Neural progenitor cell (in vitro differentiated cells): ENCODE measurements around the gene S100PBP. TPM values are rescaled to one million over a fixed set of nuclear protein-coding genes. Genes with fewer than 3 reads are reported as not detected.
"Not testable (repeated sequence)": the region's sequence is repeated elsewhere in the genome, so short reads cannot be mapped to it uniquely, and the experiment has no call there.

ENCODE experiments used
- DNase-seq: peaks from one replicate; pipeline ENCODE4 v3.0.0-alpha.2; 2016; ENCODE audit warnings: low spot score
- H2AFZ ChIP-seq: fragments of 200-600 bp; sonication (generic); replicated peaks from 2 replicates; pipeline ENCODE4 v1.6.1; 2016; ENCODE audit warnings: antibody characterized with exemption
- H3F3A ChIP-seq: fragments of 200-600 bp; sonication (generic); 2 replicates; pipeline ENCODE4 v1.6.1; 2016; ENCODE audit warnings: antibody characterized with exemption, low read depth
- H3K27ac ChIP-seq: fragments of 200-600 bp; sonication (generic); 2 replicates; pipeline ENCODE4 v1.5.1; 2016; ENCODE audit warnings: mild to moderate bottlenecking
- H3K27me3 ChIP-seq: fragments of 200-600 bp; sonication (generic); 2 replicates; pipeline ENCODE4 v1.6.1; 2016; ENCODE audit warnings: mild to moderate bottlenecking, moderate library complexity
- H3K36me3 ChIP-seq: fragments of 200-600 bp; sonication (generic); 2 replicates; pipeline ENCODE4 v1.5.1; 2016
- H3K4me1 ChIP-seq: fragments of 200-600 bp; sonication (generic); 2 replicates; pipeline ENCODE4 v1.6.1; 2016; ENCODE audit warnings: mixed run types
- H3K4me2 ChIP-seq: fragments of 200-600 bp; sonication (generic); 2 replicates; pipeline ENCODE4 v1.6.1; 2016
- H3K4me3 ChIP-seq: fragments of 200-600 bp; sonication (generic); 2 replicates; pipeline ENCODE4 v1.5.1; 2016
- H3K79me2 ChIP-seq: fragments of 200-600 bp; sonication (generic); 2 replicates; pipeline ENCODE4 v1.6.1; 2016; ENCODE audit warnings: low read depth
- H3K9ac ChIP-seq: fragments of 200-600 bp; sonication (generic); 2 replicates; pipeline ENCODE4 v1.6.1; 2016
- H3K9me3 ChIP-seq: fragments of 200-600 bp; sonication (generic); 2 replicates; pipeline ENCODE4 v1.5.1; 2016; ENCODE audit warnings: low read depth
- H4K20me1 ChIP-seq: fragments of 200-600 bp; sonication (generic); 2 replicates; pipeline ENCODE4 v1.6.1; 2016; ENCODE audit warnings: low read depth
- H3K27ac Mint-ChIP-seq: 3 replicates; pipeline ENCODE4 v1.8.0; 2021; ENCODE audit warnings: mixed read lengths
- H3K27me3 Mint-ChIP-seq: 2 replicates; pipeline ENCODE4 v1.8.0; 2022; ENCODE audit warnings: low read depth, mild to moderate bottlenecking, inconsistent platforms, moderate library complexity, mixed read lengths; ENCODE audit not compliant: insufficient read depth
- H3K36me3 Mint-ChIP-seq: 3 replicates; pipeline ENCODE4 v1.8.0; 2021; ENCODE audit warnings: mixed read lengths
- H3K4me1 Mint-ChIP-seq: 3 replicates; pipeline ENCODE4 v1.8.0; 2021; ENCODE audit warnings: mixed read lengths
- H3K4me3 Mint-ChIP-seq: 3 replicates; pipeline ENCODE4 v1.8.0; 2021; ENCODE audit warnings: mild to moderate bottlenecking, moderate library complexity, mixed read lengths
- H3K9me3 Mint-ChIP-seq: 3 replicates; pipeline ENCODE4 v1.8.0; 2020; ENCODE audit warnings: mixed read lengths
- EZH2 ChIP-seq: fragments of 200-600 bp; sonication (generic); IDR thresholded peaks from 2 replicates; pipeline ENCODE4 v1.6.1; 2017; ENCODE audit warnings: antibody characterized with exemption, mild to moderate bottlenecking, moderate library complexity
- EZH2phosphoT487 ChIP-seq: fragments of 200-600 bp; sonication (generic); IDR thresholded peaks from 2 replicates; pipeline ENCODE4 v1.6.1; 2017; ENCODE audit warnings: antibody characterized with exemption
- total RNA-seq: library from RNA; depleted of rRNA; stranded (reverse); fragments of >200 nt; gene quantifications from 2 replicates; pipeline ENCODE4 v1.2.3, GENCODE V29; 2015; ENCODE audit warnings: low replicate concordance
- TF ChIP-seq, protein P1 (sequence below): fragments of 200-600 bp; sonication (generic); IDR thresholded peaks from 2 replicates; pipeline ENCODE4 v1.5.1; 2017; ENCODE audit warnings: antibody characterized with exemption, mild to moderate bottlenecking

The S100PBP gene
- total RNA-seq, 1 donor from 2014 or later = 107 TPM

DNA sequence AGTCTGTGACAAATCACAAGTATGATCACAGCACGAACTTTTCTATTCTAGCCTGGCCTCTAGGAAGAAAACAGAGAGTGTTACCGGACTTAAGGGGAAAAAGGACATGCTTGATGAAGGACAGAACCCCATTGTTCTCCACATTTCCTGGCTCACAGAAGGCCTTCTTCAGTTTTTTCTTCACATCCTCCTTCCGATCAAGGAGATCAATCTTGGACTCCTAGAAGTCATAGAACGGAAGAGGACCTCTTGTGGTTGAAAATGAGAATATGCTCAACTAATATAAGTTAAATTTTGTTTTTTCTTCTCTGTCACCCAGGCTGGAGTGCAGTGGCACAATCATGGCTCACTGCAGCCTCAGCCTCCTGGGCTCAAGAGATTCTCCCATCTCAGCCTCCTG, 30.6 kb upstream of the S100PBP start:
- H3K27me3 ChIP-seq = no peaks in the 10 kb centered on the region
- TF ChIP-seq EZH2phosphoT487 = no peak
- TF ChIP-seq, protein P1, sequence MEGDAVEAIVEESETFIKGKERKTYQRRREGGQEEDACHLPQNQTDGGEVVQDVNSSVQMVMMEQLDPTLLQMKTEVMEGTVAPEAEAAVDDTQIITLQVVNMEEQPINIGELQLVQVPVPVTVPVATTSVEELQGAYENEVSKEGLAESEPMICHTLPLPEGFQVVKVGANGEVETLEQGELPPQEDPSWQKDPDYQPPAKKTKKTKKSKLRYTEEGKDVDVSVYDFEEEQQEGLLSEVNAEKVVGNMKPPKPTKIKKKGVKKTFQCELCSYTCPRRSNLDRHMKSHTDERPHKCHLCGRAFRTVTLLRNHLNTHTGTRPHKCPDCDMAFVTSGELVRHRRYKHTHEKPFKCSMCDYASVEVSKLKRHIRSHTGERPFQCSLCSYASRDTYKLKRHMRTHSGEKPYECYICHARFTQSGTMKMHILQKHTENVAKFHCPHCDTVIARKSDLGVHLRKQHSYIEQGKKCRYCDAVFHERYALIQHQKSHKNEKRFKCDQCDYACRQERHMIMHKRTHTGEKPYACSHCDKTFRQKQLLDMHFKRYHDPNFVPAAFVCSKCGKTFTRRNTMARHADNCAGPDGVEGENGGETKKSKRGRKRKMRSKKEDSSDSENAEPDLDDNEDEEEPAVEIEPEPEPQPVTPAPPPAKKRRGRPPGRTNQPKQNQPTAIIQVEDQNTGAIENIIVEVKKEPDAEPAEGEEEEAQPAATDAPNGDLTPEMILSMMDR = peak; percentile 44
- Mint-ChIP-seq H3K9me3 (no peaks in the 10 kb centered on the region), H3K4me3 (no peak overlapping the region), H3K27ac (no peak overlapping the region), H3K4me1 (no peaks in the 10 kb centered on the region), H3K27me3 (no peaks in the 10 kb centered on the region), H3K36me3 (peaks cover 24% of the 10 kb centered on the region)
- H3K4me1 ChIP-seq = no peaks in the 10 kb centered on the region
- no peak overlapping the region for H3K4me2 ChIP-seq
- peaks cover 11% of the 10 kb centered on the region for H3K36me3 ChIP-seq
- peaks cover 6% of the 10 kb centered on the region for H3F3A ChIP-seq
- no peak overlapping the region for H3K27ac ChIP-seq
- no peaks in the 10 kb centered on the region for H3K9me3 ChIP-seq
- DNase-seq = no peak
- no peaks in the 10 kb centered on the region for H4K20me1 ChIP-seq
- no peak overlapping the region for H2AFZ ChIP-seq
- H3K79me2 ChIP-seq = no peaks in the 10 kb centered on the region
- no peak overlapping the region for H3K9ac ChIP-seq
- H3K4me3 ChIP-seq = no peak overlapping the region

DNA sequence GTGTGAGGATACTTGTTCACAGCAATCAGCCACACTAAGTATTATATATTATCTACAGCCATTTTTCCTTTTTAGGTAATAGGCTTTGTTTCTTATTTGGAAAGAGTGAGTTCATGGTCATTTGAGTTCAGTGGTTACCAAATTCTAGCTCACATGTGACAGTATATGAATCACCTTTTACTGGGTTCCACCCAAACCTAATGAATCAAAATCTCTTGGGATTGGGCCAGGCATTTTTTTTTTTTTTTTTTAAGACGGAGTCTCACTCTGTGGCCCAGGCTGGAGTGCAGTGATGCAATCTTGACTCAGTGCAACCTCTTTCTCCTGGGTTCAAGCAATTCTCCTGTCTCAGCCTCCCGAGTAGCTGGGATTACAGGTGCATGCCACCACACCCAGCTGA, 28.1 kb upstream of the S100PBP start:
- not testable (repeated sequence) for H3F3A ChIP-seq, H3K27me3 Mint-ChIP-seq, H3K9me3 ChIP-seq, H3K27ac ChIP-seq, H3K4me1 ChIP-seq, DNase-seq, H3K4me3 ChIP-seq, H3K9ac ChIP-seq, H3K4me3 Mint-ChIP-seq, H3K27me3 ChIP-seq, H3K27ac Mint-ChIP-seq, H3K9me3 Mint-ChIP-seq, H3K4me1 Mint-ChIP-seq, H3K79me2 ChIP-seq, H2AFZ ChIP-seq, H3K36me3 ChIP-seq, H4K20me1 ChIP-seq, H3K4me2 ChIP-seq
- peaks cover 29% of the 10 kb centered on the region for H3K36me3 Mint-ChIP-seq

DNA sequence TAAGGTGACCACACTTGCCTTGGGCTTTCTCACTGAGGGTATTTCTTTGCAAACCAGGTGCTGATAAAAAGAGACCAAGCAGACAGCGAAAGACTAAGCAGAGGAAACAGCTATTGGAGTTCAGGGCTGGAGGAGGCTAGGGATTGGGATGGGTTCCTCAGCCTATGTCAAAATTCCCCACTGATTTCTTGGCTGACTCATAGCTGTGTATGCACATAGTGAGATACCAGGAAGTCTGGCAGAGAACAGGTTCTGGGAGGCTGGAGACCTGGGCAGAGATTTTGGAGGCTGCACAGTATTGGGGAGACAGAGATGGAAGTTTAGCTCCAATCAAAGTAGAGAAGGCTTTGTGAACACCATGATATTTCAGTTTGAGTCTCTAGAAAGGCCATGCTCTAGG, 25.6 kb upstream of the S100PBP start:
- H3K4me1 Mint-ChIP-seq = no peaks in the 10 kb centered on the region
- H3K9me3 Mint-ChIP-seq = no peaks in the 10 kb centered on the region

DNA sequence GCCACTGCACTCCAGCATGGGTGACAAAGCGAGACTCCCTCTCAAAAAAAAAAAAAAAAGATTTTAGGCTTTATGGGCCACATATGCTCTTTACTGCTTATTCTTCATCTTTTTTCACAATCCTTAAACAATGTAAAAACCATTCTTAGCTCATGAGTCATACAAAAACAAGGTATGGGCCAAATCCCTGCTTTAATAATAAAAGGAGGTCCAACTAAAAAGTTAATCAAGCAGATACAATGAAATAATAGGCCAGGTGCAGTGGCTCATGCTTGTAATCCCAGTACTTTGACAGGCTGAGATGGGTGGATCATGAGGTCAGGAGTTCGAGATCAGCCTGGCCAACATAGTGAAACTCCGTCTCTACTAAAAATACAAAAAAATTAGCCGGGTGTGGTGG, 21.7 kb upstream of the S100PBP start:
- H3K4me1 ChIP-seq, DNase-seq, H3K27ac Mint-ChIP-seq, H3K27ac ChIP-seq, H2AFZ ChIP-seq, H3K9me3 ChIP-seq, H3K4me3 ChIP-seq, H3K9me3 Mint-ChIP-seq, H3K9ac ChIP-seq, H3K4me2 ChIP-seq, H3F3A ChIP-seq, H3K27me3 Mint-ChIP-seq, H3K27me3 ChIP-seq, H3K79me2 ChIP-seq, H3K4me3 Mint-ChIP-seq, H3K36me3 ChIP-seq, H4K20me1 ChIP-seq, H3K4me1 Mint-ChIP-seq: not testable (repeated sequence)
- peaks cover 38% of the 10 kb centered on the region for H3K36me3 Mint-ChIP-seq

More for the DNA sequence above, 25.6 kb upstream of the S100PBP start:
- TF ChIP-seq, protein P1 = no peak
- TF ChIP-seq EZH2 (no peak), EZH2phosphoT487 (no peak)
- no peaks in the 10 kb centered on the region for H3K27me3 ChIP-seq
- no peak overlapping the region for H3K4me3 Mint-ChIP-seq
- H3F3A ChIP-seq = peaks cover 6% of the 10 kb centered on the region
- H3K9ac ChIP-seq = no peak overlapping the region
- H3K79me2 ChIP-seq = no peaks in the 10 kb centered on the region
- H3K4me1 ChIP-seq = no peaks in the 10 kb centered on the region
- no peaks in the 10 kb centered on the region for H3K27me3 Mint-ChIP-seq
- no peak overlapping the region for H3K27ac Mint-ChIP-seq
- DNase-seq = no peak
- H3K36me3 ChIP-seq = peaks cover 8% of the 10 kb centered on the region
- H3K4me3 ChIP-seq = no peak overlapping the region
- H3K9me3 ChIP-seq = no peaks in the 10 kb centered on the region
- H4K20me1 ChIP-seq = no peaks in the 10 kb centered on the region
- H3K4me2 ChIP-seq = no peak overlapping the region
- no peak overlapping the region for H3K27ac ChIP-seq
- no peak overlapping the region for H2AFZ ChIP-seq
- H3K36me3 Mint-ChIP-seq = peaks cover 29% of the 10 kb centered on the region
